NCI-H2029 (cell line): ENCODE results near the gene BMAL1.

ENCODE experiments used
- DNase-seq: peaks from one replicate; lab custom pipeline; 2025; lab: John Stamatoyannopoulos, UW

Gene BMAL1

DNA sequence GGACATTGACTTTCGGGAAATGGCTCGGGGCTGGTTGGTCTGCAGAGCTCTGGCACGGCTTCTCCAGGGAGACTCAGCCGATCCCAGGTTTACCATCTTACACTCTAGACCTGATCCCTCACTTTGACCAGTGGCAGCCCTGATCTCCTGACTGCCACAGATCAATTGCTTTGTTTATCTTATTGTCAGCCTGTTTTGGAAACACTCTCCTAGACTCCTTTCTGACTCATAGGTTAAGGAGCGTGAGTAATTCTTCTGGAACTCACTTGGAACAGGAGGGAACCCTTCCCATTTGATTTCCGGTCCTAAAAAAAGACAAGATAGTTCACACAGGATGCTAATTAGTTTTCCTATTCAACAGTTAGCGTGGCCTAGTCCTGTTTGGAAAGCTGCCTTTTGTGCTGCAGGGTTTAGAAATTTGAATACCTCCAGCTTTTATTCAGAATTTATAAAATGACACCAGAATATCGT, 16.0 kb upstream of the BMAL1 start:
- no peak for DNase-seq

DNA sequence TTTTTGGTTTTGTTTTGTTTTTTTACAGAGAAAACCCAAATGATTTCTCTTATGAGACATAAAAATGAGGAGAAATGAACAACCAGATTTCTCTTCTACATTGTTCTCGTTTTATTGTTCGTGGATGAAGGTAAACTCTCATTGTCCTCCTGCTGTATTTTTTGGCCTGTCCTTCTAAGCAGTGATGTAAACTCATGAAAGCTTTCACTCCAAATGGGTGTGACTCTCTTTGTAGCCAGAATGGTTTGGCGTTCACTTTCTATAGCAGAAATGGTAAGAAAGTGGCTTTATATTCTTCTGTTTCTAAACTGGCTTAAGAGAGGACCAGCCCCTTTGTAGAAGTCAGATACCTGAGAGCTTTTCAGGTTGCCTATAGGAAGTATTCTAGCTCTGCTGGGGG, 15.5 kb upstream of the BMAL1 start:
- no peak for DNase-seq

DNA sequence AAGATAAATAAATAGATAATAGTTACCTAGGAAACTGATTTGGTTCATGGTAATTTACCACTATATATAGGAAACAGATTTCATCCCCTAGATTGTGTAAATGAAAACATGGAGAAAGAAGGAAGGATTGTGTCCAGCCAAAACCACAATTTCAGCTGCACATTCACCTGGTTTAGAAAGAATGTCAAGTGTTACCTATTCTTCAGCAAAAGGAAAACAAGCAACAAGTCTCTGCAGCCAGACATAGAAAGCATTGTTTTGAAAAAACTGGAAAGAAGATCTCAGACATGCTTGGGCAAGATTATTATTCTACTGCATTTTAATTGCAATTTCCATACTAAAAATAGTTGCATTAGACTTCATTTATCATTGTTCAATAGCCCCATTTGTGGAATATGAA, 8.8 kb upstream of the BMAL1 start:
- no peak for DNase-seq

DNA sequence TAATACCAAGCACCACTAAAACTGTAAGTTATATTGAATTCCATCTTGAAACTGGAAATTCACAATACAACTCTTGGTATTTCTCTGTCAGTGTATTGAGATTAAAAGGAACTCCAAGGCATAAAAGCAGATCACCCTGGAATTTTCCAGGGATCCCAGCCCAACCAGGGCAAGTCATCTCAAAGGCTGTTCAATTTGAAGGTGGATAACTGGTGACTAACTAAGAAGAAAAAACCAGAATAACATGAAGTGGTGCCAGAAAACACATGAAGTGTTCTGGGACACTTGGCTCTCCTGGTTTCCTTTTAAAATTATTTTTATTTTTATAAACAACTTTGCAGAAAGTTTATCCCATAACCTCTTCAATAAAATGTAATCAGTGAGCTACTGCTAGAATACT, 7.8 kb upstream of the BMAL1 start:
- no peak for DNase-seq

DNA sequence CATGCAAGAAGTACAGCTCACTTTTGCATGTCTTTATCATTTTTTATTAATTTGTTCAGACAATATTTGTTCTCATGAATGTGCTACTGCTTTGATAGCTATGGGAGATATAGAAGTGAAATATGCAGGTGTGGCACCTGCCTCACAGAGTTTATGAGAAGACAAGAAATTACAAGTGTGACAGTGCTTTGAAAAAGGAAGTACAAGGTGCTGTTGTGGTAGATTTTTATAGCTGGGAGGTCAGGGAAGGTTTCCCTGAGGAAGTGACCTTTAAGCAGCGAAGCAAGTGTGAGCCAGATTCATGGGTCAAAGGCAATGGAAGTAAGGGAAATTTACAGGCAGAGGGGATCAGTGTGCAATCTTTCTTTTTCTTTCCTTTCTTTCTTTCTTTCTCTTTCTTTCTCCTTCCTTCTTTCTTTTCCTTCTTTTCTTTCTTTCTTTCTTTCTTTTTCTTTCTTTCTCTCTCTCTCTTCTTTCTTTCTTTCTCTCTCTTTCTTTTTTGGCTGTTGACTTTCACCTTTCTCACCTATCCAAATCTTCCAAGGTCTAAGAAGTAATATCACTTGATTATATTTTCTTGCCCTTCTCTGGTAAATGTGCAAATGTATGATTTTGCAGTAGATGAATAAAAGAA, 6.4 kb upstream of the BMAL1 start:
- no peak for DNase-seq

DNA sequence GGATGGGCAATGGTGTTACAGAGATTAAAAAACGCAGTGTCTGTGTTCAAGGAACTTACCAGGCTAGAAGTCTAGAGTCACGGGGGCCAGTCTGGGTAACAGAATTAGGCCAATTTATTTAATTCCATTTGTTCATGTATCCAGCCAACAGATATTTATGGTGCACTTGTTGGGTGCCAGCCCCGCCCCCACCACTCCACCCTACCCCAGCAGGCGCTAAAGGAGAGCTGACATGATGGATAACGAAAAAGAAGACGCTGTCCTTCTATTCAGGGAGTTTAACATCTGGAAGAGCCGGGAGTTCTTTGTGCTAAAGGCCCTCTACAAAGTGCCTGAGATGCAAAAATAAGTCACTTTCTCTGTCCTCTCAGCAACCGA, 1.1 kb upstream of the BMAL1 start:
- DNase-seq: no peak

DNA sequence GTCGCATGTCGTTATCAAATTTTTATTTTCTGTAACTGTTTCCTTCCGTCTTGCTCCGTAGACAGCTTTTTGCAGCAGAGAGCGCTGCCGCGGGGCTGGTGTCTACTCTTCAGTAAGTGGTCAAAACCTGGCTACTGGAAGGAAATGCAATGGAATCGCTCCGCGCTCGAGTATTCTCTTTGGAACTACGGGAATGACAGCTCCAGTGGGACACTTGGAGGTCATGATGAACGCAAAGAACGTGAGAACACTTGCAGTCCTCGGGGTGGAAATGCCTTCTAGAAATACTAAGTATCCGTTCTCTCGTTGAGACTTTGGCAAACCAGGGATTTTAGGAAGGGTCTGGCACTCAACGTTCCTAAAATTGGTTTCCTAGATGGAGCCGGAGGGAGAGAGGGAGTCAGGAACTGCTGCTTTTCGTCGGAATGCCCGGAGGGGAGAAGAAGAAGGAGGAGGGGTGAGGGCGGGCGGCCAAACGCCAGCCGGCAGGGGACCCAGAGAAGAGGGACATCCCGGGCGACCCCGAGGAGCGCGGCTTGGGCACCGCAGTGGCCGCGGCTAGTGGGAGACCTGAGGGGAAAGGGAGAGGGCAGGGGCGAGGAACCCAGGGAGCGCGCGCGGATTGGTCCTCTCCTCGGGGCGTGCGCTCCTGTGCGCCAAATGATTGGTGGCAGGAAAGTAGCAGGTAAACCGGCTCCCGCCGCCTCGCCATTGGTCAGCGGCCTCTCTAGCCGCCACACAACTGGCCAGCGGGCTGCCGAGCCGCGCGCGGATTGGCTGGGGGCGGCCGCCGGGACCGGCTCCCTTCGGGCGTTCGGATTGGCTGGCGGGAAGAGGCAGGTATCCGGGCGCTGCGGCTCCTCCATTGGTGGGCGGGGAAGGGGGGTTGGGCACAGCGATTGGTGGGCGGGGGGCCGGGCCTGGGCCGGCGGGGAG, 490 bp upstream of the BMAL1 start:
- peak; percentile 96 for DNase-seq

DNA sequence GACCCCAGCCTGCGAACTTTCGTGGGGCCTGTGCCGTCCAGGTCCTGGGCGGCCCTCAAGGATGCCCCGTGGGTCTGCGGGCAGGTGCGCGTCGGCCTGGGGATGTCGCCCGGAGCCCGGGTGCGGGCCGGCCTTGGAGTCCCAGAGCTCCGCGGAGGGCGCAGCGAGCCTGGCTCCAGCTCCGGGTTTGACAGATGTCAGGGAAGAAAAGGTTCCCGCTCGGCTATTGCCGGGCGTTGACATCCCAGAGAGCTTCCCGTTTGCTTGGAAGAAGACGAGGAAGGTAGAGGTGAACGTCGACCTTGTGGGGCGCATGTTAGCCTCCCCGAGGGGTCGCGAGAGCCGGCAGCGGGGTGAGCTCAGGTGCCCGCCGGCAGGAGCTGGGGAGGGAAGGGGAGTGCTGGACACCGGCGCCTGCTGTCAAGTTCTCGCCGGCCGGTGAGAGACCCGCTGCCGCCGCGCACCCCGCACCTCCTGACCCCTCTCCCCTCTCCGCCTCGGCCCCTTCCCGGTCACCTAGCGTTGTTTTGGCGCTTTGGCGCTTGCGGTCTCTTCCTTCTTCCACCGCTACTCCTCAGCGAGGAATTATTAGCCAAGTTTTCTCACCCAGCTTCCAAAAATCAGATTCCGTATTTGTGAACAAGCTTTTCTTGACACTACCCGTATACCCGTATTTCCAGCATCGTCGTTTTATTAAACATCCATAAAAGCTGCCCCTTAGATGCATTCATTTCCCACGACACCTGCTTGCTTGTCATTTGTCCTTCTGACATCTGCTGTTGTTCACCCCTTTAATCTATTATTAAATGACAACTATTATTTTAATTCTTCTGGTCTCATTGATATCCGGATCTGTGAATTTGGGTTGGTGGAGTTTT, 1.3 kb downstream of the BMAL1 start:
- DNase-seq: no peak

DNA sequence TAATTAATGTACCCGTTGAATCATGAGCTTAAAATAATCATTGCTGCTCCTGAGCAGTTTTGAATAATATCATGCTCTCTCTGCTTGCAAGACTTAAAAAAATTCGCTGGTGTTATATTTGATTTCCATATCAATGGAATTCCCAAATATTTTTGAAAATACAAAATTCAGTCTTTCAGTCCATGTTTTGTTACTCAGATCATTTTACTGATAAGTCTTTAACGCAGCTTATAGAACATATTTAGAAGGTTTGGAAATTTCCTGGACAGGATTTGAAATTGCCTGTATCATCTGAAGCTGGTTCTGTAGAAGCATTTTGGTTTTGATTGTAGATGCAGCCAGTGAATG, 1.9 kb downstream of the BMAL1 start:
- DNase-seq: no peak

DNA sequence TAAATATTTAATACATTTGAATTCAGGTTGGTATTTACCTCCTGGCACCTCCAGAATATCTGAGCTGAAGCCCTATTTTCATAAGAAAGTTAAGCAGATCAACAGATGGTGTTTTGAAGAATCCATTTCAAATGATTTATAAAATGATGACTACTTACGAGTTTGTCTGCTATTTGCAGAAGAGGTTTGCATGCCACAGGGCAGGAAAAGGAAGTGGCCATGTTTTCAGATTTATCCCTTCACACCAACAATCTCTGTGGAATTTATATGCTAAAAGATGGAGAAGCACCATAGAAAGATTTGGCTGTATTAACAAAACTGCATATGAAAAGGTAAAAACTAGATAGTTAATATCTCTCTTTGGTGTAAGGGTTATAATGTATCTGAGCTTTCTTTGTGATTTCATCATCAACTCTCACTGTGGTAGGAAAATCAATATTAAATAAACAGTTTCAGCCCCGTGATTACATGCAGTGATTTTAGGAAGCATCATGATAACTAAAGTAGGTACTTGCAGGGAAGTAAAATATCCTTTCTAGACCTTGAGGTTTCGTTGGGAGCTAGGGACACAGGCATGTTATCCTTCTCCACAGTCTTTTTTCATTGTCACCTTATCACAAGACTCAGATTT, 2.6 kb downstream of the BMAL1 start:
- DNase-seq: no peak

DNA sequence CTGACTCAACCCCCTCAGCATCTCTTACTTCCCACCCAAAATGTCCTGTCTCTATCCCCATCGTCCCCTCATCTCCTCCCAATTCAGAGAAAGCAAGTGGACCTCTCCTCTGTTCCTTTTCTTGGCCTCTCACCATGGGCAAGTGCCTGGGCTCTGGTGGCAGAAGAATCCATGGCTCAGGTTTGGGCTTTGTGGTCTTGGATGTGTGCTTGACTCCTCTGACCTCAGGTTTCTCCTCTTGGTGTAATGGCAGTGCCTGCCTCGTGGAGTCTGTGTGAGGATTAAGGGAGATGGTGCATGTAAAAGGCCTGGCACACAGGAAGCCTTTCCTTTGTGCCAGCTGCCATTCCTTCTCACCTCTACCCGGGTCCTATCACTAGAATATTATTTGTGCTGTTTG, 3.2 kb downstream of the BMAL1 start:
- no peak for DNase-seq

DNA sequence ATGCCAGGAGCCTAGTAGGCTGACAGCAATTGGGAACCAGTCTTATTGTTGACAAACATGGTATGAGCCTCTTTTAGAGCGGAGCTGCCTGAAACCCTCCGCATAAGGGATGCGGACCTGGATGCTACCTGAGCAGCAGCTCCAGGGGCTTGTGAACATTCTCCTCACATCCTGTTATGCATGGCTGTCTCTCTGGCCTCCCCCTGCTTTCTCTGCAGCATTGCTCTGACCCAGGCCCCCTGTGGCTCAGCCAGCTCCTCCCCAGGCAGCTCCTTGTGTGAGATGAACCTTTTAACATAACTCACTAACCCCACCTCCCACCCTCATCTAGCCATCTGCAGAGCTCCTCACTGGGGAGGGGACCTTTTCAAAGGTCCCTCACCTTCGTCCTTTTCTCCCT, 6.0 kb downstream of the BMAL1 start:
- no peak for DNase-seq

DNA sequence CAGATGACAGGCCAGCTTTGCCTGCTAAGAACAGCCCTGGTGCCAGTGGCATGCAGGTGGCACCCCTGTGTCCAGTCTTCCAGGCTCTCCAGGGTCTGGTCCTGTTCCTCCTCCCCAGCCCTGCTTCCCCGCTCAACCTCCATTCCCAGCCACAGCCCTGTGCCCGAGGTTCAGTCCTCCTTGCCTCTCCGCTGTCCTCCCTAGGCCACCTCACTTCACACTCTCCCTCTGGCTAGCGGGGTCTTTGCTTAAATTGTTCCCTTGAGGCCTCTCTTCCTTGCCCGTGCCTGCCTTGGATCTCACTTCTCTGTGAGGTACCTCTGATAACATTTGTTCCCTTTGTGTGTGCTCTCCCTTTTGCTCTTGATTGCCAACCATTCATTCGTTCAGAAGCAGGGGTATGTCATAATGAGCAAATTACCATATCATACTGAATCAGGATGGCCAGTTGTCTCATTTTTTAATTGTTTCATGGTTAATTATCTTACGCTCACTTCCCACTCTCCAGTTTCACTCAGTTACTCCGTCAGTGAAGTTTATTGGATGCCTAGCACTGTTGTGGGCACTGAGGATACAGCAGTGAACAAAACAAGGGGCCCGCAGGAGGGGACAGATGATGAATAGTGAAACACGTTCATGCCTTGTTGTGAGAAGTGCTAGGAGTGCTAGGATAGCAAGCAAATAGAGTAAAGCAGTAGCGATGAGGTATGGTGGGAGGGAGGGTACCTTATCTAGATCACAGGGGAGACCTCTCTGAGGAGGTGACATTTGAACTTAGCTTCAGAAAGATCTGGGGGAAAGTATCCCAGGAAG, 7.4 kb downstream of the BMAL1 start:
- no peak for DNase-seq

DNA sequence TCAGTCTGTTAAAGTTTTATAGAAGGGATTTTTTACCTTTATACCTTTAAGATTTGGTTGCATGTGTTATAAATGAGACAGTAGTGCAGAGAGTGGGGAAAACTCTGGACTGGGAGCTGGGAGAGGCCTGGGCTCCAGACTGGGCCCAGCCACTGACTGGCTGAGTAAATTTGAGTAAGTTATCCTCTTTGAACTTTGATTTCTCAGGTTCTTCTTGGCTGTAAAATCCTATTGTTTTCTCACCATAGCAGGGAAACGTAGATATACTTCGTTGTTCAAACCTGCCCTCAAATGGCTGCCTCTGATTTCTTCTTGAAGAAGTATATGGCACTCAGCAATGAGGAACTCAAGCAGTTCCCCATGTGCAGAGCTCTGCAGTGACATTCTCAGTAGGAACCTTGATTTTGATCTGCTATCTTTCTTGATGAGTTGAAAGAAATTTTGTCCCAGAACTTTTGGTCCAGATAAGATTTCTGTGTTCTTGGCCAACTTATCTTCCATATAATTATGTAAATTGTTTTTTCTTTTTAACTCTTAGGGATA, 8.8 kb downstream of the BMAL1 start:
- DNase-seq: no peak

DNA sequence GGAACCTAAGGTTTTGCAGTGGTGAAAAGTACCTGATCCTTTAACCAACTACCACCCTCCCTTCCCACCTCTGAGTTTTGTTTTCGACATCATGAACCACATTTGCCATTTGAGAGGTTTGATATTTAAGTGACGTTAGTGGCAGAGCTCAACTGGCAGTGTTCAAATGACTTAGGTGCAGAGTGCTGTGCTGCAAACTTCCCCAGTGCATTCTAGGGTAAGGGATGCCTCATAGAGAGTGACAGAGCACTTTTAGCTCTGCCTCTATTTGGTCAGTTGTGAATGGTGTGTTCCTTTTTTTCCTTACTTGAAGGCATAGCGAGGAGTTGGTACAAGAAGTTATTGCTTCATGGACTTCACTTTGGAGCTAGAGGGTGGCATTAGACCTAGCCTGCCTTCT, 9.4 kb downstream of the BMAL1 start:
- DNase-seq: no peak

DNA sequence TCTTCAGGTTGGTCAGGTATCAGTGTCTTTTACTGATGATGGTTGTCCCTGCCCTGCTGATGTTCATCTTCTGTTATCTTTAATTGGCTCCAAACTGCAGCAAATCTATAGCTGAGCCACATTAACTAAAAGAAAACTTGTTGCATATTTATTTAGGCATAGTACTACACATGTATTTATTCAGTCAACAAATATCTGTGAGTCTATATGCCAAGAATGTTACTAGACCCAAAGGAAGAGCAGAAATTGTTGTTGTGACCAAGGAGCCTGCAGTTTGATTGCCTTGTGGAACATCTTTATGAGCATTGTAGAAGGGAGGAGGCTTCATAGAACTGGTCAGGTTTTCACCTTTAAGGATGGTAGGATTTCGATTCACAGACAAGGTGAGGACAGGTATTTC, 10.1 kb downstream of the BMAL1 start:
- DNase-seq: no peak

DNA sequence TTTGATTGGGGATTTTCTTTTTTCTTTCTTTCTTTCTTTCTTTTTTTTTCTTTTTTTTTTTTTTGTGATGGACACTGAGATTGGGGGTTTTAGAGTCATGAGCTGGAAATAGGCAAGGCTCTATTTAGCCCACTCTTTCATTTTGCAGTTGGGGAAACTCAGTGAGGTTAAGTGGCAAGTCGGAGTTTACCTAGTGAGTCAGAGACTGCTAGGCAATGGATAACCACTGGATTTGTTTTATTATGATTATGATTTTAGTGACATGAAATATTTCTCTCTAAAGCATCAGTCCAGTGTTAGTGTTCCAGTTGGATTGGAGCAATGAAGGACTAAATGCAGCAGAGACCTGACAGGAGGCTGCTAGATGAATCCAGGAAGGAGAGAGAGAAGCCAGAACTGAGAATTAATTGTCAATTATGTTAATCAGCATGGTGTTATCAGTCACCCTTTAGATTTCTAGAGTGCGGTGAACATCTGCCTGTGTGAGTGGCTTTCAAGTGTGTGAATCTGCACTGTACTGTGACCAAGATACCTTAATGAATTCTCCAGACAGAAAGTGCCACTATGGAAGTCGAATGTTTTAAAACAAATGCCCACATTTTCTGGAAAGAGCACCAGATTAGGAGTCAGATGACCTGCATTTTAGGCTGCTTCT, 10.9 kb downstream of the BMAL1 start:
- DNase-seq: no peak

DNA sequence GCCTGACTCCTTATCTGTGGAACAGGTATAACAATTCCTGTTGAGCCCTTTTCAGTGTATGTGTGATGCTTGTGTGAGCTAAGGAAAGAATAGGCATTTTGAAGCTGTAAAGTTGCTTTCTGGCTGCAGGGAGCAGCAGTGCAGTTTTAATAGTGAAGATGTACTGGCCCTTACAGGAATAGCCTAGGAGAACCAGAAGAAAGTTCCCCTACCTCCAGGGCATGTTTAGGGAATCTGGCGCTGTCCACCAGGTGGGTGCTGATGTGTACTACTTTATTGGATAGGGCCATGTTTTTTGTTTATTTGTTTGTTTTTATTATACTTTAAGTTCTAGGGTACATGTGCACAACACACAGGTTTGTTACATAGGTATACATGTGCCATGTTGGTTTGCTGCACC, 11.5 kb downstream of the BMAL1 start:
- no peak for DNase-seq

DNA sequence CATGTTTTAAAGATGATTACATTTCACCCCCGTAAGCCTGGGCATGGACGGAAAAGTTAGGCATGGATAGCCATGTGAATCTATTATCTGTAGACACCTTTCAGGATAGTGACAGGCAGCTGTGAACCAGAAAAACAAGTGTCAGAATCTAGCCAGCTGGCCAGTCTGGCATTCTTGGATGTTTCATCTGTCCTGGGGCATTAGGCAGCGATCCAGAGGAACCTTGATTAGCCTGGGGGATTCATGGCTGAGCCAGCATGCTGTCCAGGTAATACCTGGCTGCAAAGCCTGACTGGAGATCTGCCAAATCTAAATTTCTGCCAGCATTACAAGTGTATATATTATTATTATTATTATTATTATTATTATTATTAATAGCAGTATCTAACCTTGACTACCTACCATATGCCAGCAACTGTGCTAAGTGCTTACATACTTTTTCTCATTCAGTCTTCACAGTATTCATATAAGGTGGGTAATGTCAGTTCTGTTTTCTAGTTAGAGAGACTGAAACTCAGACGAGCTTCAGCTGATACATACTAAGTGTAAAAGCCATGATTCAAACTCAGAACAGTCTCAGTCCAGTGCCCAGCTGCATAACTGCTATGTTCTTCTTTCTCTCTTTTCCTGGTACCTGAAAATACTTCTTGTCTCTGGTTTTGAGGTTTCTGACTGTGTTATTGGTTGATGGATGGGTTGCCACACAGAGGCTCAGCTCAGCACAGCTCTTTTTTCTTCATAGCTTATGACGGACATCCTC, 12.8 kb downstream of the BMAL1 start:
- no peak for DNase-seq

DNA sequence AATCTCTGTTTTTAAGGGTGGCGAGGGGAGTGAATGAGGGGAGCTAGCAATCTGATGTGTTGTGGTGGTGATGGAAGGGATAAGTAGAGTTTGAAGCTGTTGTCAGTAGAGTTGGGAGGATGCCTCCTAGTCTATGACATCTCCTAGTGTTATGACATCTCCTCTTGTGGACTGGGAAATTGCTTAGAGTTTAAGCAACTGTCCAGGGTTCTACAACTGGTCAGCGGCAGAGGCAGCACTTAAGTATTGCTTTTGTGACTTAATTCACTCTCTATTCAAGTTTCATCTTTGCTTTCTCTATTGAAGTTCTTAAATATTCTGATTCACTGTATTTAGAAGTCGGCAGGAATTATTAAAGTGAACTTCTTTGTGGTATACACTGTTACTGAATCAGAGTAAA, 13.8 kb downstream of the BMAL1 start:
- no peak for DNase-seq
